HG02938 (cell line): Measurements from ENCODE around the gene BFSP2.

ENCODE experiments used
- ATAC-seq: cut with Tn5 transposase; IDR thresholded peaks from one replicate; pipeline ENCODE4 v1.9.1; 2021; ENCODE audit warnings: mild to moderate bottlenecking, moderate library complexity; ENCODE audit not compliant: unreplicated experiment

The BFSP2 gene

DNA sequence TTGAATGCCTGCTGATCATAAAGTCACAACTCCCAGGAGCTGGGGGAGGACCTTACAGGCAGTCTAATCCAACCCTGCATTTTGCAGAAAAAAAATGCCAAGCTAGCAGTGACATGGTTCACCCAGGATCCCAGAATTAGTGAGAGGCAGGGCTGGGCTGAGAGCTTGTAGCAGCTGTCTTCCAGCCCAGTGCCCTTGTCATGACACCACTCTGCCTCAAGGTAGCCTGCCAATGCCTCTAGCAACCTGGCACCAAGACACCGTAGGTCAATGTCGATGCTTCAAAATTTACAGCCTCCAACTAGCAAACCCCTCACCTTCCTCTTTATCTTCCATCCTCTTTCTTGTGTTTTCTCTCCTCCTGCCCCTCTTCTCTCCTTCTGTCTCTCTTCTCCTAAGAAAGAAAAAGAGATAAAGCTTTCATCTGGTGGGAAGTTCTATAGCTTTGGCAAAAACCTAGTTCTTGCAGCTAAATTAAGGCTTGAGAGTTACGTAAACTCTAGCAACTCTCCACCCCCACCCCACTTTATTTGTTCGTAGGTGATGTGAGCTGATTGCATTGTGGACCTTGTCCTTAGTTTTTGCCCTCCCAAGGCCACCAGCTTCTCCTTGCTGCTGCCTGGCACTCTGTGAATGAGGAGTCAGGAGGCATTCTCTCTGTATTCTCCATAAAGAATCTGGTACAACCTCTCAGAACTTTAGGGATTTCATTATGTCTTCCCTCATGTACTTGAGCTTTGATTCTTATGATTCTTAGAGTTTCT lies 18.3 kb upstream of the BFSP2 start:
- no peak for ATAC-seq

DNA sequence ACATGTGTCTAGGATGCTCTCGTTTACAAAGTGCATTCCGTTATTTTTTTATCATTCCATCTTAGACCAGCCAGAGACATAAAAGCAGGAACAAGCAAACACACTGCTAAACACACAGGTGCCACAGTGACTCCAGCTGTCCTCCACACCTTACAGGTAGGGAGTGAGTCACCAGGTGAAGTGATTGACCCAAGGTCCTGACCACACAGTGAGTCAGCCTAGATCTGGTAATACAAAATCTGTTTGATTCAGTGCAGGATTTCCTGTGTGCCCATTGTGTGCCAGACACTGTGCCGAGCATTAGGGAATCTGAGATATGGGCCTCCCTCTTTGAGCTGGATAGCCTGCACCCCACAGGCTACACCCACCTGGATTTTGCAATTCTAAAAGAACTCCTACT lies 16.7 kb upstream of the BFSP2 start:
- ATAC-seq, result no peak

DNA sequence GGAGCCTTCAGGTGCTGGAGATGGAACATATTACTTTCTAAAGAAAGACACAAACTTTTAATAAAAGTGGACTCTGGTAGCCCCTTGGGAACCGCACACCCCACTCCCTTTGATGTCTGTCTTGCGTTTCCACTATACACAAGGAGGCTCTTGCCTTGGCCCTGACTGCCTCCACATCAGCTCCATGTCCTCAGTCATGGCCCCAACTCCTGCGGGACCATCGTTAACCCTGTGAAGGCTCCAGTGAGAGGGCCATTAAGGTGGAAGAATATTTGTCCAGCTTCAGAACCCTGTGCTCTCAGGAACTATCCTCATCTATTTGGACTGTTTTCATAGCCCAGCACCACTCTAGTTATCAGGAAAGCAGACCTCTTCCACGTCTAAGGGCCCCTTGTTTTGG lies 16.1 kb upstream of the BFSP2 start:
- ATAC-seq, result no peak

DNA sequence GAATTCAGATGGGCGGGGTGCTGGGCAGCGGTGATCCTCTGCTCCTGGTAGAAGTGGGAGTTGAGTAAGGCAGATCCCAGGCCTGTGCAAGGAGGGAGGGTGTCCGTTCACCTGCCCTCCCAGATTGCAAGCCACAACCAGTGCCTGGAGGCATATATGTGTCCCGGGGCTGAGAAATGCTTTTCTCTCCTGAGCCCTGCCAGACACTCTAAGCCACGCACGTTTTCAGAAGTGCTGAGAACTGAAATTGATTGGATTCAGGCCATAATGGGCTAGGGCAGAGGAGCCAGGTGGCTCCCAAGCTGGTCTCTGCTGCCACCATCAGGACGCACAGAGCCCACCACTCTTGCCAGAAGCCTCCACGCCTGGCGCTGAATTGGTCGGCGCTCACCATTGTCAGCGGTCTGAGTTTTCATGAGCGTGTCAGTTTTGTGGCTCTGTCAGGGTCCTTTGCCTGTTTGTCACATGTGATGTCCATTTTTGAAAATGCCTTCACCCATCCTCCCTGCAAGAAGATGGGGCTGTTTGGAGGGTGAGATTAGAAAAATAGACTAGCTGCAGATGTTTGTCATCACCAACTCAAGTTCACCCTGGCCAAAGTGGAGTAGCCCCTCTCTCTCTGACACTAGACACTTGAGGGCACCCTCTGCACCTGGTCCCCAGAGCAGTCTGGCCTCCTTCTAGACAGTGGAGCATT lies 15.4 kb upstream of the BFSP2 start:
- ATAC-seq, result peak; percentile 53

DNA sequence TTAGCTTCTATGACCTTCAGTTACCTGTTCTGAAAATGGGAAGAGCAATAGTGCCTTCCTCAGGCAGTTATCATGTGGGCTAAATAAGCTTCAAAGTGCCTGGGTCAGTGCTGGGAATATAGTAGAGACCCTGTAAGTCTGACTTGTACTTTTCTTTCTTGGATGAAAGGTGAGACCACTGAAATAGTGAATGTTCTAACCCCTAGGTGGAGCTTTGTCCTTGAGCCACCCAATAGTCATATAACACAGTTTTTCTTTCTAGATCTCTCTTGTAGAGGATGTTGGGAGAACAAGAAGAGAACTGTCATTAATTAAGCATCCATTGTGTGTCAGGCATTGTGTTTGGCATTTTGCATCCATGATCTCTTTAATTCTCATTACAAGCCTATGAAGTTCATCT lies 13.0 kb upstream of the BFSP2 start:
- ATAC-seq, result no peak

DNA sequence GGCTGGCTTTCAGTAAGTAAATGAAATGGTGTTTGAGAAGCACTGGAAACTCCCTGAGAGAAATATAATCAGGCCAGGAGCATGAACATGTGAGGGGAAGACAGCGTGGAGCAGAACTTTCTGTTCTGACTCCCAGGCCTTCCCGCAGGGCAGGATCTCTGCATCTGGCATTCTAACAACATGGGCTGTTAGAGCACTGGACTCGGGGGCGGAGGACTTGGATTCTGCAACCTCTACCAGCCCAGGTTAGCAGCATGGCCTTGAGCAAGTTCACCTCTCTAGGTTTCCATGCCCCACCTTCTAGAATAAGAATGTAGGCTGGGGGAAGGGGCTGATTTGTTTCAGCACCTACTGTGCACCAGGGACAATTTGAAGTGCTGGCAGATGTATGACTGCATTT lies 12.5 kb upstream of the BFSP2 start:
- no peak for ATAC-seq

DNA sequence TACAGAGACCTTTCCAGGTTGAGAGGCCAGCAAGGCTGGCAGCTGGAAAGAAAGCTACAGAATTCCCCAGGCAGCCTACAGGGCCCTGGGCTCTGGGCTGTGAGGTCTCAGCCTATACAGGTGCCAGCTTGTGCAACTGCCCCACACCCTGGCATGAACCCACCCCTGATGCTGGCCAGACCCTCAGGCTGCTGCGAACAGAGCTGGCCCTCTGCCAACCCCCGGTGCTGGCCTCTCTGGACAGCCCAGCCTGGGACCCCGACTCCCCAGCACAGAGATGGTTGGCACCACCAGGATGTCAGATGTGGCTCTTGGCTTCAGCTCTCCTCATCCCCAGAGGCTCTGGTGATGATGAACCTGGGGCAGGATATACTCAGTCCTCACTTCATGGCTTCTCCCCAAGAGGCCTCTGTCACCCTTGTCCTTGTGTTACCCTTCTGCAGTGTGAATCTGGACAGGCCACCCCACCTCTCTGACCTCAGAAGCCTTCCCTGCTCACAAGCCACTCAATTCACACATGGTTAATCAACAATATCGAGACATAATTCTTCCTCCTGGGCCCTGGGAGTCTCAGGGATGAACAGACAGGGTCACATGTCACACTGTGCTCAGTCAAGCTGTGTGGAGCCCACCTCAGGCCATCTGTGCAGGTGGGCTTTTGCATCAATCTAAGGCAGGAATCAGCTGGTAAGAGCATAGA lies 11.0 kb upstream of the BFSP2 start:
- ATAC-seq, result no peak

DNA sequence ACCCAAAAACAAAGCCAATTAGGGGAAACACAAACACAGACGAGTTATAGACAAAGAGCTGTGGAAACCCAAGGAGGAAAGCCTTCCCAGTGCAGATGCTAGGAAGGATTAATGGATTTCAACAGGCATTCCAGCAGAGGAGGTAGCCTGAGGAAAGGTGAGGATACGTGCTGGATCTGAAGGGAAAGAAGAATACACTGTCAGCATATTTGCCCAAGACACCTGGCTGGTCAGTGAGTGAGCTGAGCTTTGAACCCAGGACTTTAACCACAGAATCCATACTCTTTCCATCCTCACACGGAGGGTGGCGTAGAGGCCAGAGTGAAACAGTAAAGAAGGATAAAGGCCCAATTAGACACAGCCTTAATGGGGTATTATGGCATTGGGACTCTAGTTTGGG lies 9.1 kb upstream of the BFSP2 start:
- ATAC-seq, result no peak

DNA sequence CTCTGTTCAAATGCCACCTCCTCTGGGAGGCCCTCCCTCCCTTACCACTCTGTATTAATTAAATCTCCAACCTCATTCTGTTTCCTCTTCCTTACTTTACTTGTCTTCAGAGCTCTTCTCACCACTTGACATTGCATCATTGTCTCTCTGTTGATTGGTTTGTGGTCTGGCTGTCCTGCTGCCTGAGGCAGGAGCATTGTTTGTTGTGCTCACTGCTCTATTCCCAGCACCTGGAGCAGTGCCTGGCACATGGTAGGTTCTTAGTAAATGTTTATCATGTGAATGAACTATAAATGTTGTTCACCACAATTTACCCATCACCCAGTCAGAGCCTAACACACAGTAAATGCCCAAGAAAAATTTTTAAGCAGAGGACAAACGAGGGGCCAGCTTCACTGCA lies 6.7 kb upstream of the BFSP2 start:
- no peak for ATAC-seq

DNA sequence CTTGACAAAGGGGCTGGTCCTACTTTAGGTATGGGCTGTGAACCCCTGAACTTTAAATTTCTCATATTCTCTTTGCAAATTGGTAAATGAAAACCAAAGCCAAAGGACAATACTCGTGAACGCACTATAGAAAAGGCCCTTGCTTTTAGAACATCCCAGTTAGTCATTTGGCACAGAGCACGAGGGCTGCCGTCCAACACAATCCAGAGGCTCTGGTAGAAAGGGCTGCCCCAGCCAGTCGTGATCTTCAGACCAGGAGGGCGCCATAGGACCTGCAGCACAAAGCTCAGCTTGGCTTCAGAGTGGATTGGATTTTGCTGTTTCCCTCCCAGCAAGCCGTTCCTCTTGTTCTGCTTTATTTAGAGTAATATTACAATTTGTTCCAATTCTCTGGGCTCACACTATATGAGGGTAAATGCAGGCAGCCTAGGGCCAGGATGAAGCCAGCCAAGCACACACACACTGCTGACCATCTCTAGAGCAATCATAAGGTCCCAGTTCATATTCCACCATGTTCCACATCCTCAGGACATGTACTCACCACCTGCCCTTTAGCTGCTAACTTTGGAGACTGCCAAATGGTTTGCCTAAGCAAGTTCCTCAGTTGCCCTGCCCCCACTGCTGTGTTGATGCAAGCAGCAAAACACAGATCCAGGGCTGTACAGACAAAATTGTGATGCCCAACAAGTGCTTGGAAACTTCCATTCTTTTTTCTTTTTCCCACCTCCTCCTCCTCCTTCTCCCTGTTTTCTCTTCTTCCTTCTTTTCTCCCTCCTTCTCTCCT lies 6.0 kb upstream of the BFSP2 start:
- no peak for ATAC-seq

DNA sequence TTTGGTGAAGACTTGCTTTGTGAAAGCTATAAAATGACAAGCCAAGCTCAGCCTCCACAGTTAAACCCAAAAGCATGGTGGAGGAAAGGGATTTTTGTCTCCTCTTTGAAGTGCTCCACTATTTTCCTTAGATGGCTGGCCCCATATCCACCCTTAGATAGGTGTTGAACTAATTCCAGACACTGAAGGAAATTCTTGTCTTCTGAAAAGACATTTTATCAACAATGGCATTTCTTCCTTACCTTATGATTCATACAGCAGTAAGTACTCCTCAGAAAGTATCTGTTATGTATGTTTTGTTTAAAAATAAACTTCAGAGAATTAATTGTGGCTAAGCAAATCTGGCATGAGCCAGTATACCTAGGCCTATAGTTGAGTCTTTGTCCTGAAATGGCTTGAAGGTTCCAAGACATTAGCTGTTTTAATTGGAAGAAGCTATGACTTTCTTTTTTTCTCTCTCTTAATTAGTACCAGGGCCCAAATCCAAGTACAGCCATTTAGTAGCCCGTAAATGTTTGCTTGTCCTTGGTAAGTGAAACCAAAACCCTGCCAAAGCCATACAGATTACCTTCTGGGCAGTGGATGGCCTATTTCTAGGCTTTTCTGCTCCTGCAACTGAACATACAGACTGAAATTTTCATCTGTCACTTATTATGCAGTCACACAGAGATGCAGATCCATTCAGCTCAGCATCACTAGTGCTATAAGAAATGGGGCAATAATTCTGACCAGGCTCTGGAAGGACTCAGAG lies 5.1 kb upstream of the BFSP2 start:
- no peak for ATAC-seq

DNA sequence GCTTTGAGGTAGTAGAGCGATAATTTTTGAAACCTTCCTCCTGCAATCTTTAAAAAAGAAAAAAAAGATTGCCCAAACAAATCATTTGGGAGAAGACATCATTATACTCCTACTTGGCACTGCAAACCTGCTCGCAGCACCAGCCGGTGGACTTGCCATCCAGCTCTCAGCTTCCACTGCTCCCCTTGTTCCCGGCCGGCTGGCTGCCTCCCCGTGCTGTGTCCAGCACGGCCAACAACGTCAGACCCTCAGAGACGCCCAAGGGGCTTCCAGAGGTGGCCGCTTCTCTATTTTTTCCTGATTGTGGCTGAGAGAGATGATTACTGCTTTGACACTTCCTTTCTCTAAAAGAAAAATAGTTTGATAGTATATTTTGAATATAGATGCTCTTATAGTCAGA lies 3.0 kb upstream of the BFSP2 start:
- ATAC-seq, result no peak

DNA sequence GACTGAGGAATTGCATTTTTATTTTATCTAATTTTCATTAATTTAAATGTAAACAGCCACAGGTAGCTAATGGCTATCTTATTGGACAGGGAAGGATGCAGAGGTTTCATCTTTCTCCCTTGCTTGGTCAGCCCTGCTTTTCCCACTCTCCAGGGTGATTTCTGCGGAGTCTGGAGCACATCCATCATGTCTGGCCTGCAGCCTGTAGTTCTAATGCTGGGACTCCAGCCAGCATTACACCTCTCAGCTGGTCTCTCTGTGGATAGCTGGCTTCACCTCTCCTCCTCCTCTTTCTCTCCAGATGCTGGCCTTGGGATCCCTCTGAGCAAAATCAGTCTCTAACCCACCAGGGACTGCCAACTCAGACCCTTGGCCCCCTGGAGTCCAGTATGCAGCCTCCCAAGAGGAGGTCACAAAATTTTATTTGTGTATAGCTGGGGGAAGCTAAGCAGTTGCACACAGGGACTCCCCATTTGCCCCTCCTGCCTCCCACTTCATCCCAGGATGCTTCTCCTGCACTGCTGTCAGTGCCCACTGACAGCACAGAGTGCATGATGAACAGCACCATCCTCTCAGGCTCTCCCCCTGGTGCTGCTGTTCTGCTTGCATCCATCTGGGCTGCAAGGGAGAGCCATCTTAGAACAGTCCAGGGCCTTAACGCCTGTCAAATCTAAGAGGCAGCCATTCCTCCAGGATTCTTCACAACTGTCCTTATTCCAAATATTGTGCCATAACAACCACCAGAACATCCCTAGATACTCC lies 1.7 kb downstream of the BFSP2 start:
- no peak for ATAC-seq

DNA sequence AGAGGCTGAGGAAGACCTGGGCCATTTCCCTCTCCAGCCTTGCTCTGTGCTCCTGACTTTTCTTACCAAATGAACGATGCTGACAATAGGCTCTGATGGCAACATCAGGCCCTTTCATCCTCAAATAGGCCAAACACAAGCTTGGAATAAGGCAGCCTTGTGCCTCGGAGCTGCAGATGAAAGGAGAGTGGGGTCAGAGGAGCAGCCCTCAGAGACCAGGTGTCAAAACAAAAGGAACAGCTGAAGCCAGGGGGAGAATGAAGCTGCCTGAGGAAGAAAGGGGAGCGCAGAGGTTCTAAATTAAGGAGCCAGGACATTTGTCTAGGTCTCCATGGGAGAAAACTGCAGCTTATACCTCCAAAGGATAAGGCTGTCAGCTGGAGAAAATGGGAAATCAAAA lies 5.1 kb downstream of the BFSP2 start:
- no peak for ATAC-seq

DNA sequence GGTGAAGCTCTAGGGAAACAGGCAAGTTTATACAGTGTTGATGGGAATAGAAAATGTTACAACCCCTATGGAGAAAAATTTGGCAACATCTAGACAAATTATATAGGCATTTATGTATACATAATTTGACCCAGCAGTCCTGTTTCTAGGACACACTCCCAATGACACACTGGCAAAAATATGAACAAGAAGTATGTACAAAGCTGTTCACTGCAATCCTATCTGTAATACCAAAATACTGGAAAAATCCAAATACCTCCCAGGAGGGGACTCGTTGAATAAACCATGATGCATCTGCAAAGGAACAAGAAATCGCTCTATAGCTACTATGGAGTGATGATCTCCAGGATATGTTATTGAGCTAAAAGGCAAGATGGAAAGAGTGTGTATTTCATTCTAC lies 8.5 kb downstream of the BFSP2 start:
- no peak for ATAC-seq

DNA sequence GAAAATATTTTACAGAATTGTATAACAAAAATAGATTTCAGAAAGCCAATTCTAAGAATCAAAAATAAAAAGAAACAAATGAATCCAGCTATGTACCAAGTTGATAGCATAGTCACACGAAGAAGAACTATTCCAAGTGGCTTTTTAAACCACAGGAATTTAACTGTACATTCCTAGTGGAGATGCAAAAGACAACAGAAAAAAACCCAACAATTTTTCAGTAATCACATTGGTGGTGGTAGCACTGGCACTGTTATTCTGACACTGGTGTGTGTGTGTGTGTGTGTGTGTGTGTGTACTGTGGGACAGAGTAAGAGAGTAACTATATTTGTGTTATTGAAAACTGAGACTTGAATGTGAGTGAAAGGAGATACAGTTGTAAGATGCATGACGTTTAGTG lies 9.1 kb downstream of the BFSP2 start:
- ATAC-seq, result no peak

DNA sequence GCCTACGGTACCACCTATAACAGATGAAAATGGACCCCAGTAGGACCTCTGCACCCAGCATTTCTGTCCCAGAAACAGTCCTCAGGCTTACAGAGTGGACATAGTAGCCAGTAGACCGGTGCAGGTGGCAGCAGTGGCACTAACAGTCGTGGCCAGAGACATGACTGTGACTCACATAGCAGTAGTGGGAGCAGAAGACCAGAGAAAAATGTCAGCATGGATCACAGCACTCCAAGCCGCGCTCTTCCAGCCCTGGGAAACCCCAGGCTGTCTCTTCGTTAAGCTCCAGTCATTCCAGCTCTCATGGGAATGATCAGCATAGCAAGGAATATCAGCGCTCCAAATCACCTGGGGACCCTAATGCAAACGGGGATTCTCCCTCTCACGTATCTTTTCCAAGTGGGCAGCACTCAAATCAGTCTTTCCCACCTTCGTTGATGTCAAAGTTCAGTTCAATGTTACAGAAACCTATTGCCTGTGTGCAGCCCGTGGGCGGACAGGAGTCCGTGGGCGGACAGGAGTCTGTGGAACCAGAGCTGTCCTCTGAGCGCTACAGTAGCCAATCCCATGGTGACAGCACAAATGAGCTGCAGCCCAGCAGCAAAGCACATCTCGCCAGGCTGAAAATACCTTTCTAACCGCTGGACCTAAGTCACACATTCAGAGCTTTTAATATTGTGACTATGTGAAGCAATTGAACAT lies 10.5 kb downstream of the BFSP2 start:
- no peak for ATAC-seq

DNA sequence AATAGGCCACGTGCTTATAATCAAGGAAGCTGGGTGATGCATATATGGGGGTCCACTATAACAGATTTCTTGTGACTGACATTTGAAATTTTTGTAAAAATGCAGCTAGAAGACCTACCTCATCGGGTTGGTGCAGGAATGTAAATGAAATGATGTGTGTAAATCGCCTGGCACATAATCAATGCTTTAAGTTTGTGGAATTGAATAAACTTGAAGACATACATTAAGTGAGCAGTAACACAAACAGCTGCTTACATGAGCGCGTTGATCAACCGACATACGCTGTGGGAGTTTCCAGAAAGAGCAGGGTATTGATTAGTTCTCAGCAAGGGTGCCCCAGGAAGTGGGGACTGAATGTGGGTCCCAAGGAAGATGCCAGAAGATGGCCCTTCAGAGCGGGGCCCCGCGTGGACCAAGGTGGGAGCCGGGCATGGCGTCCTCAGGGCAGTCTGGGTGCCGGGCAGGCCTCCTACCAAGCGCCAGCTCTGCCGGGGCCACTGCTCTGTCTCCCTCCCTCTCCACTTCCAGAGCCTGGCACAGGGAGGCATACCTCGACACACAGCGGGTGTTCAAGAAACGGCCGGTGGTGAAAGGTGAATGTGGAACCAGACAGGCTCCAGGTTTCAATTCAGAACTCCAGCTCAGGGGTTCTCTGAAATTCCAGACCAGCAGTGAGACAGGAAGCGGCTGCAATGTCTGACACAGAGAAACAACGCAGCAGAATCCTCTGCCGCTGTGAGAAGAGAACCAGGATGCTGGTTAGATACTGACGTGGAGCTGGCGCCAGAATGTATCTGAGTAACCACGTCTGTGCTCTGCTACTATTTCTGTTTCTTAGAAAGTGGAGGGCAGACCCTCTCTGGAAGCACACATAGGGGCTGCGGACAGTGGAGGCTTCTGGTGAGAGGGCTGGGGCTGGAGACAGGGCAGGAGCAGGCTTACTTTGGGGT lies 12.6 kb downstream of the BFSP2 start:
- no peak for ATAC-seq
